ENCODE results near the gene KIF26B.

DNA sequence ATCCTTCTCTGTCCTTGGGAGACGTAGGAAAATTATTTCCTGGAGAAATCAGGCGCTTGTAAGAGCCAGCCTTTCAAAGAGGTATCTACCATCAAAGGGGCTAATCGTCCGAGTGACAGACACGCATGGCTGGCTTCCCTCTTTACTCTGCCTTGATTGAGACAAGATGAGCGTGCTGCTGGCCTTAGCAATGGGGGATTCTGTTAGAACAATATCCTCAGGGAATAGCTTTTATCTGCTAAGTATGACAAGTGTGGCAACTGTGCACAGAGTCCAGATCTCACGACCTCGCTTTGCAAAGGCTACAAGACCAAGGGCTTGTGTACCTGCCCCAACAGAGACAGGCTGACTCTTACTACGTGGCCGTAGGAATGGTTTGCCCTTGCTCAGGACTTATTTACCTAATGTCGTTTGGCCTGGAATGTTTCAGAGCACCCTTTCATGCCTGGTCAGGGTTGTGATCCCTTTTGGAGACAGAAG lies 417.1 kb downstream of the KIF26B start:
- TF ChIP-seq, protein P1, sequence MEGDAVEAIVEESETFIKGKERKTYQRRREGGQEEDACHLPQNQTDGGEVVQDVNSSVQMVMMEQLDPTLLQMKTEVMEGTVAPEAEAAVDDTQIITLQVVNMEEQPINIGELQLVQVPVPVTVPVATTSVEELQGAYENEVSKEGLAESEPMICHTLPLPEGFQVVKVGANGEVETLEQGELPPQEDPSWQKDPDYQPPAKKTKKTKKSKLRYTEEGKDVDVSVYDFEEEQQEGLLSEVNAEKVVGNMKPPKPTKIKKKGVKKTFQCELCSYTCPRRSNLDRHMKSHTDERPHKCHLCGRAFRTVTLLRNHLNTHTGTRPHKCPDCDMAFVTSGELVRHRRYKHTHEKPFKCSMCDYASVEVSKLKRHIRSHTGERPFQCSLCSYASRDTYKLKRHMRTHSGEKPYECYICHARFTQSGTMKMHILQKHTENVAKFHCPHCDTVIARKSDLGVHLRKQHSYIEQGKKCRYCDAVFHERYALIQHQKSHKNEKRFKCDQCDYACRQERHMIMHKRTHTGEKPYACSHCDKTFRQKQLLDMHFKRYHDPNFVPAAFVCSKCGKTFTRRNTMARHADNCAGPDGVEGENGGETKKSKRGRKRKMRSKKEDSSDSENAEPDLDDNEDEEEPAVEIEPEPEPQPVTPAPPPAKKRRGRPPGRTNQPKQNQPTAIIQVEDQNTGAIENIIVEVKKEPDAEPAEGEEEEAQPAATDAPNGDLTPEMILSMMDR (IDR thresholded peaks at IDR 0.05; ENCODE audit: insufficient read depth, low read length, poor library complexity, severe bottlenecking): no peak
- TF ChIP-seq EZH2phosphoT487 (conservative IDR thresholded peaks at IDR 0.05; ENCODE audit: low read length): no peak

All from SU-DHL-6 (cell line).